Measurements from ENCODE around the gene KRTAP1-3. TPM values are rescaled to one million over a fixed set of nuclear protein-coding genes. Genes with fewer than 3 reads are reported as not detected.

KRTAP1-3 gene
- total RNA-seq, 2 experiments from 2014 or later: not detected

DNA sequence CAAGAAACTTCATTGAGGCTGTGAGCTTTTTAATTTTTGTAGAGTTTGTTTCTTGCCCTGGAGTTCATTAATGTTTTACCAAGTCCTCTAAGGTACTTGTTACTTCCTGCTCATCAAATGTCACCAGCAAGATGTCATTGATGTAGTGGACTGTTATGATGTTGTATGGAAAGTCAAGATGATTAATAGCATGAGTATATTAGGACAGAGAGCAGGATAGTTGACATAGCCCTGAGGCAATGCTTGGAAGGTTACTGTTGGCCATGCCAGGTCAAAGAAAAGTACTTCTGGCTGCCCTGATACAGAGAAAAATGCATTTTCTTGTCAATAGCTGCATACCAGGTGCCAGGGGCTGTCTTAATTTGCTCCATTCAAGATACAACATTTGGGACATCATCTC, 14.3 kb downstream of the KRTAP1-3 start:
- no peak for ATAC-seq (ENCODE audit: poor library complexity)
- Mint-ChIP-seq H3K4me3 (no peak overlapping the region), H3K27me3 (peaks cover 18% of the 10 kb centered on the region), H3K36me3 (ENCODE audit: low read depth) (no peaks in the 10 kb centered on the region), H3K4me1 (ENCODE audit: low read depth) (no peaks in the 10 kb centered on the region), H3K9me3 (peaks cover 3% of the 10 kb centered on the region), H3K27ac (no peak overlapping the region)
- no peaks in the 10 kb centered on the region for H3K36me3 ChIP-seq (ENCODE audit: insufficient read depth, low read length)
- intact Hi-C loops (cut with DNase I, micrococcal nuclease): no loop called here
- H3K9me3 ChIP-seq (ENCODE audit: control insufficient read depth in 1 of 2, insufficient read depth in 1 of 2, low read length in 2 of 2): no peaks in the 10 kb centered on the region
- DNase-seq: no peak
- H3K27ac ChIP-seq (ENCODE audit: low read depth in 1 of 2, low read length in 2 of 2): no peak overlapping the region
- TF ChIP-seq, protein P1, sequence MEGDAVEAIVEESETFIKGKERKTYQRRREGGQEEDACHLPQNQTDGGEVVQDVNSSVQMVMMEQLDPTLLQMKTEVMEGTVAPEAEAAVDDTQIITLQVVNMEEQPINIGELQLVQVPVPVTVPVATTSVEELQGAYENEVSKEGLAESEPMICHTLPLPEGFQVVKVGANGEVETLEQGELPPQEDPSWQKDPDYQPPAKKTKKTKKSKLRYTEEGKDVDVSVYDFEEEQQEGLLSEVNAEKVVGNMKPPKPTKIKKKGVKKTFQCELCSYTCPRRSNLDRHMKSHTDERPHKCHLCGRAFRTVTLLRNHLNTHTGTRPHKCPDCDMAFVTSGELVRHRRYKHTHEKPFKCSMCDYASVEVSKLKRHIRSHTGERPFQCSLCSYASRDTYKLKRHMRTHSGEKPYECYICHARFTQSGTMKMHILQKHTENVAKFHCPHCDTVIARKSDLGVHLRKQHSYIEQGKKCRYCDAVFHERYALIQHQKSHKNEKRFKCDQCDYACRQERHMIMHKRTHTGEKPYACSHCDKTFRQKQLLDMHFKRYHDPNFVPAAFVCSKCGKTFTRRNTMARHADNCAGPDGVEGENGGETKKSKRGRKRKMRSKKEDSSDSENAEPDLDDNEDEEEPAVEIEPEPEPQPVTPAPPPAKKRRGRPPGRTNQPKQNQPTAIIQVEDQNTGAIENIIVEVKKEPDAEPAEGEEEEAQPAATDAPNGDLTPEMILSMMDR (IDR thresholded peaks at IDR 0.05): no peak
- H3K27me3 ChIP-seq (ENCODE audit: control insufficient read depth in 1 of 2, insufficient read depth in 2 of 2, low read length in 2 of 2): no peaks in the 10 kb centered on the region
- H3K4me1 ChIP-seq (ENCODE audit: insufficient read depth, low read length): no peaks in the 10 kb centered on the region
- H3K4me3 ChIP-seq (ENCODE audit: low read length): no peak overlapping the region
- CTCF ChIA-PET: no interaction called here
- POLR2A ChIA-PET: no interaction called here

DNA sequence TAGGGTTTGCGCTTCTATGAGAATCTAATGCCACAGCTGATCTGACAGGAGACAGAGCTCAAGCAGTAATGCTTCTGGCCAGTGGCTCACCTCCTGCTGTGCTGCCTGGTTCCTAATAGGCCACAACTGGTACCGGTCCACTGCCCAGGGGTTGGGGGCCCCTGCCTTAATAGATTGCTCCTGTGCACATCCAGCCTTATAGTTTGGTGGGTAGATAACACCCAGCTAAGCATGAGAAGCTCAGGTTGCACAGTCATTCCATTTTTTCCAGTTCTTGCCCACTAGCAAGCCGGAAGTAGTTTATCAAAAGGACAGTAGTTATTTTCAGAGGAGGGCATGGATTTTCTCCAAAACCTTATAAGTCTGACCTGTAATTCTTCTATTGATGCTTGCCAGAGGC, 15.3 kb downstream of the KRTAP1-3 start:
- no peak overlapping the region for H3K4me3 ChIP-seq (ENCODE audit: low read length)
- H3K27me3 ChIP-seq (ENCODE audit: control insufficient read depth in 1 of 2, insufficient read depth in 2 of 2, low read length in 2 of 2): no peaks in the 10 kb centered on the region
- no peak overlapping the region for H3K4me3 Mint-ChIP-seq
- intact Hi-C loops (cut with DNase I, micrococcal nuclease): no loop called here
- H3K27me3 Mint-ChIP-seq: peaks cover 14% of the 10 kb centered on the region
- peaks cover 3% of the 10 kb centered on the region for H3K9me3 Mint-ChIP-seq
- no peaks in the 10 kb centered on the region for H3K4me1 Mint-ChIP-seq (ENCODE audit: low read depth)
- H3K27ac Mint-ChIP-seq: no peak overlapping the region
- no peak for ATAC-seq (ENCODE audit: poor library complexity)
- no peaks in the 10 kb centered on the region for H3K36me3 Mint-ChIP-seq (ENCODE audit: low read depth)
- H3K4me1 ChIP-seq (ENCODE audit: insufficient read depth, low read length): no peaks in the 10 kb centered on the region
- CTCF ChIA-PET: no interaction called here
- no peaks in the 10 kb centered on the region for H3K36me3 ChIP-seq (ENCODE audit: insufficient read depth, low read length)
- DNase-seq: no peak
- H3K27ac ChIP-seq (ENCODE audit: low read depth in 1 of 2, low read length in 2 of 2): no peak overlapping the region
- POLR2A ChIA-PET: no interaction called here
- no peaks in the 10 kb centered on the region for H3K9me3 ChIP-seq (ENCODE audit: control insufficient read depth in 1 of 2, insufficient read depth in 1 of 2, low read length in 2 of 2)
- TF ChIP-seq, protein P1 (IDR thresholded peaks at IDR 0.05): no peak

DNA sequence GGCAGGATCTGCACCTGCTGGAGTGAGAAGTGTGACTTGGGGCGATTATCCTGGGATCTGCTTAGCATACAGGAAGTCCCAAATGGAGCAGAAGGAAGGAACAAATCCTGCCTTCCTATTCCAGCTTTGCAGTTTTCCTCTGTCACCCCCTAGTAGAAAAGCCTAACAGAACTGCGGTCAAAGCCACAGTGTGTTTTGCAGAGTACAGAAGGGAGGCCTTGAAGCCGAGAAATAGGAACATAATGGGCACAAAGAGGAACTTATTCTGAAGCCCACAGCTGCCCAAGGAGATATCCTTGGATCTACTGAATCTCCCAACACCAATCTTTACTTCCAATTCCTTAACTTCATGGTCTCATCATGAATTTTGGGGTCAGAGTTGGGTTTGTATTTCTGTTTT, 16.1 kb downstream of the KRTAP1-3 start:
- ChIA-PET CTCF (no interaction called here), POLR2A (no interaction called here)
- DNase-seq (no peak), ATAC-seq (ENCODE audit: poor library complexity) (no peak)
- TF ChIP-seq, protein P1 (IDR thresholded peaks at IDR 0.05): no peak
- no peaks in the 10 kb centered on the region for H3K4me1 ChIP-seq (ENCODE audit: insufficient read depth, low read length)
- no peak overlapping the region for H3K4me3 Mint-ChIP-seq
- H3K4me1 Mint-ChIP-seq (ENCODE audit: low read depth): no peaks in the 10 kb centered on the region
- H3K36me3 Mint-ChIP-seq (ENCODE audit: low read depth): no peaks in the 10 kb centered on the region
- intact Hi-C loops (cut with DNase I, micrococcal nuclease): no loop called here
- H3K36me3 ChIP-seq (ENCODE audit: insufficient read depth, low read length): no peaks in the 10 kb centered on the region
- H3K9me3 Mint-ChIP-seq: peaks cover 3% of the 10 kb centered on the region
- no peaks in the 10 kb centered on the region for H3K9me3 ChIP-seq (ENCODE audit: control insufficient read depth in 1 of 2, insufficient read depth in 1 of 2, low read length in 2 of 2)
- H3K4me3 ChIP-seq (ENCODE audit: low read length): no peak overlapping the region
- no peaks in the 10 kb centered on the region for H3K27me3 ChIP-seq (ENCODE audit: control insufficient read depth in 1 of 2, insufficient read depth in 2 of 2, low read length in 2 of 2)
- H3K27ac ChIP-seq (ENCODE audit: low read depth in 1 of 2, low read length in 2 of 2): no peak overlapping the region
- H3K27ac Mint-ChIP-seq: no peak overlapping the region
- peaks cover 14% of the 10 kb centered on the region for H3K27me3 Mint-ChIP-seq
